Stimulated activated CD4-positive, alpha-beta T cell treated with anti-CD3 and anti-CD28 coated beads, Interleukin-12 subunit alpha, Interleukin-12 subunit beta, amount 100 ng/mL, for 48 hours (primary cell): ENCODE measurements around the gene HGS.
"Not testable (repeated sequence)": the region's sequence is repeated elsewhere in the genome, so short reads cannot be mapped to it uniquely, and the experiment has no call there.

Source experiments
- DNase-seq, 3 donors: peaks; one replicate each; pipeline ENCODE4 v3.0.0-alpha.2; 2020; ENCODE audit warnings: low read depth in 2 of 3, low spot score in 1 of 3

HGS gene

GRCh38 chr17:81717049-81717765 lies 33.4 kb downstream of the HGS start:
- DNase-seq, result no peak

GRCh38 chr17:81717766-81718089 lies 33.9 kb downstream of the HGS start:
- DNase-seq, result no peak

- DNase-seq, result no peak
Measured at GRCh38 chr17:81719410-81720266, 35.8 kb downstream of the HGS start.

GRCh38 chr17:81720267-81721071 lies 36.7 kb downstream of the HGS start:
- DNase-seq, result no peak

- no peak for DNase-seq
Measured at GRCh38 chr17:81722184-81723120, 38.6 kb downstream of the HGS start.

GRCh38 chr17:81723651-81724209 lies 39.9 kb downstream of the HGS start:
- DNase-seq, result no peak

GRCh38 chr17:81725439-81725838 lies 41.6 kb downstream of the HGS start:
- DNase-seq, result no peak

- DNase-seq, result no peak
Measured at GRCh38 chr17:81726004-81726403, 42.2 kb downstream of the HGS start.

GRCh38 chr17:81727324-81728031 lies 43.7 kb downstream of the HGS start:
- DNase-seq, result no peak

- peak; percentile 61 to 78 (median 62) for DNase-seq
Measured at GRCh38 chr17:81733507-81734404, 49.9 kb downstream of the HGS start.

GRCh38 chr17:81734405-81735263 lies 50.8 kb downstream of the HGS start:
- no peak for DNase-seq

- no peak for DNase-seq
Measured at GRCh38 chr17:81735264-81736102, 51.7 kb downstream of the HGS start.

- DNase-seq, result no peak
Measured at GRCh38 chr17:81737947-81738800, 54.4 kb downstream of the HGS start.

- DNase-seq, result no peak
Measured at GRCh38 chr17:81738801-81739393, 55.1 kb downstream of the HGS start.

GRCh38 chr17:81739593-81739992 lies 55.8 kb downstream of the HGS start:
- DNase-seq, result not testable (repeated sequence)
